H1 (cell line): ENCODE measurements around the gene DHX34. TPM values are rescaled to one million over a fixed set of nuclear protein-coding genes. Genes with fewer than 3 reads are reported as not detected.

ENCODE experiments used
- CTCF ChIA-PET: fragments of 300-600 bp; sonication (Branson Sonifier 250); formaldehyde crosslinking; loops from one replicate; lab custom pipeline; 2021; ENCODE audit not compliant: partially characterized antibody; lab: Charles Lee
- POLR2A ChIA-PET: fragments of 300-600 bp; sonication (Branson Sonifier 250); formaldehyde crosslinking; loops from one replicate; lab custom pipeline; 2021; ENCODE audit warnings: inconsistent platforms; ENCODE audit not compliant: partially characterized antibody; lab: Charles Lee
- DNase-seq, 2 experiments: peaks; one replicate each; pipeline versions ENCODE4 v3.0.0 to v3.0.0-alpha.2; 2010 to 2022; ENCODE audit warnings: low spot score in 2 of 2, low read depth in 1 of 2, mixed read lengths in 1 of 2
- FAIRE-seq: peaks from 2 replicates; lab custom pipeline; 2011; peaks lifted over from hg19 to GRCh38; lab: Jason Lieb, UNC
- H2AFZ ChIP-seq: 2 replicates; pipeline ENCODE4 v1.8.1; 2012; ENCODE audit warnings: low read length, inconsistent platforms
- H2AK5ac ChIP-seq: 2 replicates; pipeline ENCODE4 v1.6.1; 2013; ENCODE audit warnings: low read depth, low read length
- H2BK120ac ChIP-seq: replicated peaks from 2 replicates; pipeline ENCODE3; 2013; ENCODE audit warnings: low read depth, low read length, inconsistent platforms
- H2BK12ac ChIP-seq: 2 replicates; pipeline ENCODE4 v1.6.1; 2013; ENCODE audit warnings: low read depth, low read length
- H2BK15ac ChIP-seq: 2 replicates; pipeline ENCODE4 v1.6.1; 2013; ENCODE audit warnings: low read length
- H2BK20ac ChIP-seq: 2 replicates; pipeline ENCODE4 v1.6.1; 2013; ENCODE audit warnings: low read length
- H2BK5ac ChIP-seq: 2 replicates; pipeline ENCODE4 v1.6.1; 2013; ENCODE audit warnings: low read depth, low read length
- H3K14ac ChIP-seq: 2 replicates; pipeline ENCODE4 v1.6.1; 2013; ENCODE audit warnings: inconsistent platforms; ENCODE audit not compliant: insufficient read length
- H3K18ac ChIP-seq: 2 replicates; pipeline ENCODE4 v1.6.1; 2013; ENCODE audit warnings: low read length; ENCODE audit errors: extremely low read depth
- H3K23ac ChIP-seq: 2 replicates; pipeline ENCODE4 v1.6.1; 2013; ENCODE audit warnings: inconsistent platforms; ENCODE audit not compliant: insufficient read length
- H3K23me2 ChIP-seq: 2 replicates; pipeline ENCODE4 v1.6.1; 2013; ENCODE audit warnings: low read depth, low read length
- H3K27ac ChIP-seq: 2 replicates; pipeline ENCODE4 v1.6.1; 2011; ENCODE audit warnings: low read depth, low read length, inconsistent platforms
- H3K27me3 ChIP-seq, 4 experiments: replicated peaks in 1 of 4; 1 replicate in 1 of 4; 2 replicates in 3 of 4; pipeline versions ENCODE4 v1.6.1 to v1.8.1; 2011 to 2013; ENCODE audit warnings: low read length in 3 of 4, mild to moderate bottlenecking in 3 of 4, inconsistent platforms in 2 of 4, mixed read lengths in 2 of 4, moderate library complexity in 1 of 4; ENCODE audit not compliant: control insufficient read depth in 3 of 4, insufficient read depth in 3 of 4; ENCODE audit errors: extremely low read depth in 1 of 4
- H3K36me3 ChIP-seq, 4 experiments: 2 replicates each; pipeline versions ENCODE4 v1.6.1 to v1.8.1; 2011 to 2013; ENCODE audit warnings: mild to moderate bottlenecking in 4 of 4, low read length in 3 of 4, moderate library complexity in 2 of 4, control low read depth in 1 of 4, inconsistent platforms in 1 of 4; ENCODE audit not compliant: insufficient read depth in 4 of 4, control insufficient read depth in 2 of 4
- H3K4ac ChIP-seq: replicated peaks from 2 replicates; pipeline ENCODE3; 2013; ENCODE audit warnings: low read length, low read depth, mixed read lengths, inconsistent platforms; ENCODE audit not compliant: insufficient read length
- H3K4me1 ChIP-seq, 4 experiments: replicated peaks in 1 of 4; 1 replicate in 1 of 4; 2 replicates in 3 of 4; pipeline versions ENCODE4 v1.6.1 to v1.8.1; 2011 to 2013; ENCODE audit warnings: low read length in 3 of 4, inconsistent platforms in 2 of 4, mixed read lengths in 1 of 4; ENCODE audit not compliant: insufficient read depth in 4 of 4, control insufficient read depth in 3 of 4
- H3K4me2 ChIP-seq, 2 experiments: 2 replicates each; pipeline versions ENCODE4 v1.6.1 to v1.8.1; 2011 to 2013; ENCODE audit warnings: low read depth in 2 of 2, low read length in 2 of 2, control low read depth in 1 of 2, inconsistent platforms in 1 of 2, mild to moderate bottlenecking in 1 of 2; ENCODE audit not compliant: insufficient read depth in 1 of 2
- H3K4me3 ChIP-seq, 4 experiments: fragments of 200-600, 300-600 bp in 1 of 4; sonication (generic), shearing (Covaris generic), sonication (Bioruptor Twin) in 1 of 4; 2 replicates each; pipeline versions ENCODE4 v1.5.1 to v1.8.1; 2011 to 2016; ENCODE audit warnings: low read length in 4 of 4, low read depth in 3 of 4, control low read depth in 2 of 4, inconsistent platforms in 2 of 4, mild to moderate bottlenecking in 2 of 4, mixed read lengths in 1 of 4, moderate library complexity in 1 of 4; ENCODE audit not compliant: insufficient read depth in 2 of 4; ENCODE audit errors: extremely low read depth in 1 of 4
- H3K56ac ChIP-seq: replicated peaks from 2 replicates; pipeline ENCODE3; 2013; ENCODE audit warnings: low read depth, mild to moderate bottlenecking, mixed read lengths, low read length, inconsistent platforms; ENCODE audit not compliant: insufficient read length
- H3K79me1 ChIP-seq: 2 replicates; pipeline ENCODE4 v1.6.1; 2013; ENCODE audit warnings: low read depth, low read length, control low read depth
- H3K79me2 ChIP-seq, 2 experiments: 2 replicates each; pipeline versions ENCODE4 v1.6.1 to v1.8.1; 2012 to 2013; ENCODE audit warnings: low read length in 2 of 2, mild to moderate bottlenecking in 2 of 2, inconsistent platforms in 1 of 2; ENCODE audit not compliant: insufficient read depth in 2 of 2, control insufficient read depth in 1 of 2
- H3K9ac ChIP-seq, 4 experiments: replicated peaks in 1 of 4; 1 replicate in 1 of 4; 2 replicates in 3 of 4; pipeline versions ENCODE4 v1.6.1 to v1.8.1; 2011 to 2013; ENCODE audit warnings: low read depth in 3 of 4, low read length in 3 of 4, control low read depth in 2 of 4, mild to moderate bottlenecking in 2 of 4, moderate library complexity in 2 of 4, inconsistent platforms in 1 of 4; ENCODE audit errors: extremely low read depth in 1 of 4
- H3K9me3 ChIP-seq, 2 experiments: 2 replicates each; pipeline versions ENCODE4 v1.6.1 to v1.8.1; 2012 to 2013; ENCODE audit warnings: mild to moderate bottlenecking in 2 of 2, moderate library complexity in 2 of 2, control low read depth in 1 of 2, inconsistent platforms in 1 of 2, low read depth in 1 of 2, low read length in 1 of 2, mixed read lengths in 1 of 2; ENCODE audit not compliant: insufficient read depth in 2 of 2
- H4K20me1 ChIP-seq, 2 experiments: replicated peaks in 1 of 2; 2 replicates each; pipeline versions ENCODE3 to v1.8.1; 2011 to 2013; ENCODE audit warnings: inconsistent platforms in 2 of 2, low read length in 2 of 2, mild to moderate bottlenecking in 1 of 2; ENCODE audit not compliant: insufficient read depth in 2 of 2, control insufficient read depth in 1 of 2
- H4K5ac ChIP-seq: 2 replicates; pipeline ENCODE4 v1.6.1; 2013; ENCODE audit warnings: low read length, low read depth, mixed read lengths, inconsistent platforms; ENCODE audit not compliant: insufficient read length
- H4K8ac ChIP-seq: 2 replicates; pipeline ENCODE4 v1.8.0; 2013; ENCODE audit warnings: mild to moderate bottlenecking, moderate library complexity, low read length, inconsistent platforms; ENCODE audit not compliant: insufficient read depth; ENCODE audit errors: extremely low read depth
- H4K91ac ChIP-seq: replicated peaks from 2 replicates; pipeline ENCODE3; 2013; ENCODE audit warnings: low read length, mixed read lengths, inconsistent platforms; ENCODE audit not compliant: insufficient read length
- ASH2L ChIP-seq: fragments of 200-600, 300-600 bp; sonication (generic); IDR thresholded peaks from one replicate; pipeline ENCODE4 v1.7.1; 2017; ENCODE audit warnings: low read length
- BACH1 ChIP-seq: IDR thresholded peaks from 2 replicates; pipeline ENCODE4 v1.6.1; 2012; ENCODE audit warnings: low read length, improper control_type of control experiment
- BRCA1 ChIP-seq: IDR thresholded peaks from 2 replicates; pipeline ENCODE4 v1.6.1; 2012; ENCODE audit warnings: low read depth, low read length, improper control_type of control experiment
- CHD1 ChIP-seq: IDR thresholded peaks from 2 replicates; pipeline ENCODE4 v1.6.1; 2012; ENCODE audit warnings: low read depth, low read length, improper control_type of control experiment
- HDAC2 ChIP-seq, 2 experiments: fragments of 300-600 bp in 1 of 2; sonication (generic) in 1 of 2; IDR thresholded peaks; 2 replicates each; pipeline ENCODE4 v1.6.1; 2011 to 2012; ENCODE audit warnings: low read depth in 2 of 2, low read length in 2 of 2, mild to moderate bottlenecking in 2 of 2, moderate library complexity in 2 of 2, borderline replicate concordance in 1 of 2, inconsistent platforms in 1 of 2
- JUN ChIP-seq: IDR thresholded peaks from 2 replicates; pipeline ENCODE4 v1.6.1; 2011; ENCODE audit warnings: low read depth, mild to moderate bottlenecking, improper control_type of control experiment, low read length
- PHF8 ChIP-seq: fragments of 200-600 bp; sonication (generic); conservative IDR thresholded peaks from 2 replicates; pipeline ENCODE4 v1.7.1; 2012; ENCODE audit warnings: low read depth, mild to moderate bottlenecking, inconsistent platforms, low read length, moderate library complexity
- RXRA ChIP-seq: IDR thresholded peaks from 2 replicates; pipeline ENCODE4 v1.6.1; 2011; ENCODE audit warnings: low read depth, mild to moderate bottlenecking, low read length, moderate library complexity; ENCODE audit not compliant: insufficient read depth
- SAP30 ChIP-seq: fragments of 300-600 bp; sonication (generic); IDR thresholded peaks from 2 replicates; pipeline ENCODE4 v1.7.1; 2012; ENCODE audit warnings: low read length, moderate library complexity, mild to moderate bottlenecking, inconsistent platforms; ENCODE audit not compliant: insufficient read depth, insufficient replicate concordance
- SIX5 ChIP-seq: IDR thresholded peaks from 2 replicates; pipeline ENCODE4 v1.6.1; 2011; ENCODE audit warnings: mild to moderate bottlenecking, low read depth, low read length
- TBP ChIP-seq: IDR thresholded peaks from 2 replicates; pipeline ENCODE4 v1.6.1; 2011; ENCODE audit warnings: low read depth, low read length, improper control_type of control experiment
- TCF12 ChIP-seq: IDR thresholded peaks from 2 replicates; pipeline ENCODE4 v1.6.1; 2011; ENCODE audit warnings: low read depth, mild to moderate bottlenecking, low read length
- WGBS, 2 experiments: shearing (Covaris generic) in 1 of 2; methylation state at CpG; one replicate each; pipeline versions ENCODE4 v1.1.6 to v1.1.7; 2013 to 2015; ENCODE audit warnings: low lambda C conversion rate in 2 of 2, mixed read lengths in 2 of 2, inconsistent platforms in 1 of 2, low coverage in 1 of 2, missing lambda C conversion rate in 1 of 2; ENCODE audit not compliant: insufficient replicate concordance in 2 of 2, insufficient coverage in 1 of 2, insufficient read length in 1 of 2; ENCODE audit errors: extremely low coverage in 1 of 2, missing lambda C conversion rate in 1 of 2; 5-methylcytosine and 5-hydroxymethylcytosine counted together
- polyA plus RNA-seq, 7 experiments: library from polyadenylated mRNA; depleted of rRNA in 3 of 7; stranded (reverse) in 5 of 7; unstranded in 2 of 7; fragments of >200 nt in 5 of 7; fragments of 200-250 nt in 2 of 7; gene quantifications; 1 replicate in 5 of 7; 2 replicates in 1 of 7; 4 replicates in 1 of 7; pipeline versions ENCODE4 v1.2.1 to v1.2.3, GENCODE V29; 2011 to 2013; ENCODE audit warnings: missing spikeins in 2 of 7, mixed read lengths in 2 of 7
- total RNA-seq: library from RNA; stranded (reverse); fragmentation: NEBNext Ultra II Directional; extraction: Animal tissue kit (Norgen Biotek cat#: 25700); gene quantifications from 2 replicates; pipeline ENCODE4 v1.2.1, GENCODE V29; 2021

Gene DHX34
- total and polyA plus RNA-seq, 2 of the 8 experiments (the other 6 are each of a cell fraction or from before 2014, with no cell fraction given) = 17.5 to 24.3 TPM

DNA sequence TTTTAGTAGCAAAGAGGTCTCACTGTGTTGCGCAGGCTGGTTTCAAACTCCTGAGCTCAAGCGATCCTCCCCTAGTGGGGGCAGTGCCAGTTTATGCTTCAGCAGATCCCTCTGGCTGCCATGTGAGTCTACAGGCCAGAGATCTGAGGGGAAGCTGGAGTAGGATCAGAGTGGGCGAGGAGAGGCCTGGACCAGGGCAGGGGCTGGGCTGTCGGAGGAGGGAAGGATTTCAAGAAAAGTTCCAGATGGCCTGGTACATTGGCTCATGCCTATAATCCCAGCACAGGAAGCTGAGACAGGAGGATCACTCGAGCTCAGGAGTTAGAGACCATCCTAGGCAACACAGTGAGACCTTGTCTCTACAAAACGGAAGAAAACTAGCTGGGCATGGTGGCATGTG lies 9.8 kb downstream of the DHX34 start:
- H4K91ac ChIP-seq = no peak overlapping the region
- DNase-seq (no peak), FAIRE-seq (no peak)
- ChIA-PET POLR2A (interaction anchor here (1.8 to 3.2 kb wide), 3 partner anchors 12 to 32 kb away, joined by 4 to 12 read pairs (median 4); no protein-coding TSS in a partner anchor), CTCF (interaction anchor here (0.9 to 3.0 kb wide), 10 partner anchors 9 to 148 kb away, joined by 3 to 11 read pairs (median 4); partner anchors contain the start of gene DHX34)
- no peak overlapping the region for H4K5ac ChIP-seq
- no peak overlapping the region for H3K9ac ChIP-seq
- H3K4ac ChIP-seq = no peak overlapping the region
- no peak for TF ChIP-seq TBP
- no peak for TF ChIP-seq RXRA
- no peak for TF ChIP-seq HDAC2 (IDR thresholded peaks at IDR 0.05; ENCODE audit: borderline replicate concordance in 1 of 2, low read depth in 2 of 2, low read length in 2 of 2)
- TF ChIP-seq JUN = no peak
- no peak for TF ChIP-seq PHF8
- no peak for TF ChIP-seq CHD1
- no peak for TF ChIP-seq BACH1
- no peak for TF ChIP-seq ASH2L
- no peak for TF ChIP-seq SAP30
- TF ChIP-seq TCF12 = no peak
- TF ChIP-seq BRCA1 = no peak
- no peak for TF ChIP-seq SIX5
- H3K27ac ChIP-seq = no peak overlapping the region
- no peaks in the 10 kb centered on the region for H3K23me2 ChIP-seq
- H3K18ac ChIP-seq = no peak overlapping the region
- no peak overlapping the region for H3K4me2 ChIP-seq
- H4K8ac ChIP-seq = no peak overlapping the region
- no peak overlapping the region for H2BK12ac ChIP-seq
- no peak overlapping the region for H2BK15ac ChIP-seq
- no peak overlapping the region for H2BK20ac ChIP-seq
- H2BK5ac ChIP-seq = no peak overlapping the region
- H3K27me3 ChIP-seq = no peaks in the 10 kb centered on the region
- H3K9me3 ChIP-seq = no peaks in the 10 kb centered on the region
- H2BK120ac ChIP-seq = no peak overlapping the region
- H3K14ac ChIP-seq = no peak overlapping the region
- peaks cover 3% of the 10 kb centered on the region; the same call in 1 of the 2 replicates for H3K79me1 ChIP-seq
- peaks cover 6 to 13% of the 10 kb centered on the region in 2 experiments for H4K20me1 ChIP-seq
- H3K4me1 ChIP-seq = no peaks in the 10 kb centered on the region
- H3K56ac ChIP-seq = no peak overlapping the region
- H3K4me3 ChIP-seq = no peak overlapping the region
- no peak overlapping the region for H3K23ac ChIP-seq
- H2AK5ac ChIP-seq = no peak overlapping the region
- H3K79me2 ChIP-seq = peaks cover 0 to 4% of the 10 kb centered on the region in 2 experiments; a peak in 1 of 4 replicates
- WGBS, 2 experiments = 93% methylated on average over 6 of the region's 6 CpGs; no CpG with 5 or more reads in 1 of the 2 experiments
- no peak overlapping the region for H2AFZ ChIP-seq
- H3K36me3 ChIP-seq = peaks cover 52 to 92% (median 75%) of the 10 kb centered on the region in 4 experiments
